Stimulated activated memory B cell treated with anti-CD40 and anti-IgM and Interleukin-4, amounts not matched to agents 10 μg/mL and 1 μg/mL and 100 μg/mL, for 72 hours (primary cell): Measurements from ENCODE around the gene SCN4A.
"Not testable (repeated sequence)": the region's sequence is repeated elsewhere in the genome, so short reads cannot be mapped to it uniquely, and the experiment has no call there.

Experiments
- ATAC-seq: fragments of 150-1000 bp; cut with Tn5 transposase; 2 replicates; pipeline ENCODE4 v1.10.0; 2021
- H3K27ac Mint-ChIP-seq: one replicate; pipeline ENCODE4 v1.8.0; 2022; ENCODE audit warnings: mild to moderate bottlenecking, mixed read lengths
- H3K27me3 Mint-ChIP-seq: one replicate; pipeline ENCODE4 v1.8.0; 2022; ENCODE audit warnings: mixed read lengths
- H3K36me3 Mint-ChIP-seq: one replicate; pipeline ENCODE4 v1.8.0; 2022; ENCODE audit warnings: mixed read lengths
- H3K4me1 Mint-ChIP-seq: one replicate; pipeline ENCODE4 v1.8.0; 2022; ENCODE audit warnings: mixed read lengths
- H3K4me3 Mint-ChIP-seq: one replicate; pipeline ENCODE4 v1.8.0; 2022; ENCODE audit warnings: mild to moderate bottlenecking, moderate library complexity, mixed read lengths
- H3K9me3 Mint-ChIP-seq: one replicate; pipeline ENCODE4 v1.8.0; 2022; ENCODE audit warnings: mixed read lengths

Gene SCN4A

DNA sequence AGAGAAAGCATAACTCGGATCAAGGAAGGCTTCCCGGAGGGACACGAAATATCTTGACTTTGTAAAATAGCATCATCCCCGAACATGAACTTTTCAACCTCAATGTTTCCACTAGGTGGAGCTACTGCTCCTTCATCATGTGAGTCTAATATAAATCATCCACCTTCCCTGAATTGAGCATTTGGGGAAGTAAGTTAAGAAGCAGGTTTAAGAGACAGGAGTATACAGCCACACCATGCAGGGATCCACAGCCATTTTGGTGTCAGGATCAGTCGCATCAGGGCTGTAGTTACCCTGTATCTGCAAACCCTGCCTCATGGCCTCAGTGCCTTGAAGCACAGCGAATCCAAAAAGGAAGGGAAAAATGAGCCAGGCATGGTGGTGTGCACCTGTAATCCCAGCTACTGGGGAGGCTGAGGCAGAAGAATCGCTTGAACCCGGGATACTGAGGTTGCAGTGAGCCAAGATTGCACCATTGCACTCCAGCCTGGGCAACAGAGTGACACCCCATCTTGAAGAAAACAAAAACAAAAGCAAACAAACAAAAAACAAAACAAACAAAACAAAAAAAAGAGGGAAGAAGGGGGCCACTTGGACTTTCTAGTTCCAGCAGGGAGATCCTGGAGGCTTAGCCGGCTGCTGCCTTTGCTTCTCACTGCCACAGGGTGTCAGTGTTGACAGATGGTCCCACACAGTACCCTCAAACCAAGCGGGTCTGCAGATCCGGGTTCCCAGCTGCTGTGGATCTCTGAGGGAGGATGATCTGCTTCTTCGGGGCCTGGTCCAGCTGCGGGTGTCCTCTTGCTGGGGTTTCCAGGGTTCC is 83.5 kb downstream of the SCN4A start:
- H3K36me3 Mint-ChIP-seq, H3K4me3 Mint-ChIP-seq, H3K9me3 Mint-ChIP-seq, H3K27me3 Mint-ChIP-seq, H3K27ac Mint-ChIP-seq: not testable (repeated sequence)
- peaks cover 15% of the 10 kb centered on the region for H3K4me1 Mint-ChIP-seq
- ATAC-seq = peak; percentile 83
